Keratinocyte (primary cell): ENCODE measurements around the gene ATP6V0D1.

ENCODE experiments used
- EZH2 ChIP-seq: IDR thresholded peaks from one replicate; pipeline ENCODE4 v1.6.1; 2012; ENCODE audit warnings: inconsistent platforms, mild to moderate bottlenecking, low read length, moderate library complexity
- TF ChIP-seq, protein P1 (sequence below), 3 experiments: IDR thresholded peaks in 1 of 3; conservative IDR thresholded peaks in 1 of 3; optimal IDR thresholded peaks in 1 of 3; 2 replicates in 2 of 3; 3 replicates in 1 of 3; pipeline versions ENCODE3 to v1.5.1; 2011; ENCODE audit warnings: low read length in 3 of 3, mild to moderate bottlenecking in 3 of 3, moderate library complexity in 2 of 3, control low read depth in 1 of 3, inconsistent platforms in 1 of 3; ENCODE audit not compliant: insufficient read depth in 2 of 3; ENCODE audit errors: extremely low read depth in 1 of 3

DNA sequence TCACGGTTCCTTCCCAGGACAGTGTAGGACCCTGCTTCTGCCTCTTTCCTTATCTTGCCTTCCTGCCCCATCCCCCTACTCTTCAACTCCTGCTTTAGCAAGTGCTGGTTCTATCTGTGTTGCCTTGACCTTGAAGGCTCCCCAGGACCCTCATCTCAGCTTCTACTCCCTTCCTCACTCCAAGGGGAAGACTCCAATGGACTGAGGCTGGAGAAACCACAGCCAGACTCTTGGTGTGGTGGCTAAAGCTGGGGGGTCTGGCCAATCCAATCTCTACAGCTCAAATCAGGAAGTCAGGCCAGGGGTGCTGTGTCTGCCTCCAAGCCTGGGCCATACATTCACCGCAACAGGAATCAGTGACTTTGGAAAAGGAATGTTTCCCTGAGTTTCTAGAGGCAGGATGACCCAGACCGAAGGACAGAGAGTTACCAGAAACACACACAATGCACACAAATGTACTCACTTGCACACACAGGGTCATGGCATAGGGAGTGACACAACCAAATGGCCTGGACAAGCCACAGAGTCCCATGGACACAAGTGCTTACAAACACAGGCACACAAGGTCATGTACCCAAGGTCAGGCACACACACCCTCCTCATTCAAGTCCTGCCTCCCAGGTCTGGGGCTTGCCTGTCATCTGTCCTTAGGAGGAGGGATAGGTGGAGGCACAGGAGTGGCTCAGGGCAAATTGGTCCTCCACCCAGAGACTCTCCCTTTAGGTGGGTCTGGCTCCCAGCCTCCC is 51.7 kb downstream of the ATP6V0D1 start:
- TF ChIP-seq, protein P1, sequence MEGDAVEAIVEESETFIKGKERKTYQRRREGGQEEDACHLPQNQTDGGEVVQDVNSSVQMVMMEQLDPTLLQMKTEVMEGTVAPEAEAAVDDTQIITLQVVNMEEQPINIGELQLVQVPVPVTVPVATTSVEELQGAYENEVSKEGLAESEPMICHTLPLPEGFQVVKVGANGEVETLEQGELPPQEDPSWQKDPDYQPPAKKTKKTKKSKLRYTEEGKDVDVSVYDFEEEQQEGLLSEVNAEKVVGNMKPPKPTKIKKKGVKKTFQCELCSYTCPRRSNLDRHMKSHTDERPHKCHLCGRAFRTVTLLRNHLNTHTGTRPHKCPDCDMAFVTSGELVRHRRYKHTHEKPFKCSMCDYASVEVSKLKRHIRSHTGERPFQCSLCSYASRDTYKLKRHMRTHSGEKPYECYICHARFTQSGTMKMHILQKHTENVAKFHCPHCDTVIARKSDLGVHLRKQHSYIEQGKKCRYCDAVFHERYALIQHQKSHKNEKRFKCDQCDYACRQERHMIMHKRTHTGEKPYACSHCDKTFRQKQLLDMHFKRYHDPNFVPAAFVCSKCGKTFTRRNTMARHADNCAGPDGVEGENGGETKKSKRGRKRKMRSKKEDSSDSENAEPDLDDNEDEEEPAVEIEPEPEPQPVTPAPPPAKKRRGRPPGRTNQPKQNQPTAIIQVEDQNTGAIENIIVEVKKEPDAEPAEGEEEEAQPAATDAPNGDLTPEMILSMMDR (optimal IDR thresholded peaks at IDR 0.05 in 1 of 3, IDR thresholded peaks at IDR 0.05 in 1 of 3, conservative IDR thresholded peaks at IDR 0.05 in 1 of 3; ENCODE audit: extremely low read depth in 1 of 3, insufficient read depth in 2 of 3, low read length in 3 of 3): no peak
- TF ChIP-seq EZH2: no peak
